SK-N-SH (cell line): Measurements from ENCODE around the gene GDF2.

ENCODE experiments used
- GATA2 ChIP-seq: sonication (generic); formaldehyde crosslinking; IDR thresholded peaks from 2 replicates; pipeline ENCODE4 v1.5.0; 2020; ENCODE audit warnings: mild to moderate bottlenecking, missing genetic modification reagents
- MXI1 ChIP-seq: IDR thresholded peaks from 2 replicates; pipeline ENCODE4 v1.6.1; 2012; ENCODE audit warnings: mild to moderate bottlenecking, low read depth, low read length, improper control_type of control experiment
- NFIC ChIP-seq: IDR thresholded peaks from 2 replicates; pipeline ENCODE4 v1.4.0; 2012; ENCODE audit warnings: borderline replicate concordance
- RCOR1 ChIP-seq: fragments of 150-350 bp; IDR thresholded peaks from 2 replicates; pipeline ENCODE4 v1.6.1; 2017; ENCODE audit warnings: antibody characterized with exemption, low read length
- RXRA ChIP-seq: IDR thresholded peaks from 2 replicates; pipeline ENCODE4 v1.4.0; 2012; ENCODE audit warnings: low read depth, mild to moderate bottlenecking, borderline replicate concordance
- TAF1 ChIP-seq: IDR thresholded peaks from 2 replicates; pipeline ENCODE4 v1.6.1; 2012; ENCODE audit warnings: low read depth, mild to moderate bottlenecking, low read length, moderate library complexity, borderline replicate concordance
- TCF12 ChIP-seq: IDR thresholded peaks from 2 replicates; pipeline ENCODE4 v1.4.0; 2012
- YY1 ChIP-seq: IDR thresholded peaks from 2 replicates; pipeline ENCODE4 v1.4.0; 2012; ENCODE audit warnings: low read depth, mild to moderate bottlenecking
- TF ChIP-seq, protein P1 (sequence below): IDR thresholded peaks from 2 replicates; pipeline ENCODE4 v1.6.1; 2012; ENCODE audit warnings: mild to moderate bottlenecking, low read depth, low read length, moderate library complexity
- TF ChIP-seq, protein P2 (sequence below): fragments of 200-600 bp; sonication (generic); IDR thresholded peaks from 2 replicates; pipeline ENCODE4 v1.6.1; 2017; ENCODE audit warnings: antibody characterized with exemption, mild to moderate bottlenecking, moderate library complexity
- TF ChIP-seq, protein P3 (sequence below): IDR thresholded peaks from 2 replicates; pipeline ENCODE4 v1.4.0; 2012; ENCODE audit warnings: low read depth
- TF ChIP-seq, protein P4 (sequence below): IDR thresholded peaks from 2 replicates; pipeline ENCODE4; 2012
- TF ChIP-seq, protein P5 (sequence below): IDR thresholded peaks from 2 replicates; pipeline ENCODE4 v1.4.0; 2012; ENCODE audit warnings: low read depth, borderline replicate concordance

DNA sequence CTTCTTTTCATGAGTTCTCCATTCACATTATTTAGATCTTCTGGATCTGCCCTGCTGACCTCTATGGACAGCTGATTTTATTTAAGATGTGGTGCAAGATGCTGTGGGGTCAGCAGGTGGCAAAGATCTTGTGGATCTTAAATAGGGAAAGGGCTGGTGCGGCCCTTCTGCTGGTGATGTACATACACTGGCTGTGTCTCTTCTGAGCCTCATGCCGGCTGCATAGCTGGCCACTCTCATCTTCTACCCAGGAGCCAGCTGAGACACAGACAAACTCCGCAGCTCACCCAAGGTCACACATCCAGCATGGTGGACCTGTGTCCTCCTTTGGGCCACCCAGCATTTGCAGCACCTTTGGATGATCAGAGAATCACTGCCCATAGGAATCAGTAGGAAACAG is 35.7 kb downstream of the GDF2 start:
- TF ChIP-seq, protein P1, sequence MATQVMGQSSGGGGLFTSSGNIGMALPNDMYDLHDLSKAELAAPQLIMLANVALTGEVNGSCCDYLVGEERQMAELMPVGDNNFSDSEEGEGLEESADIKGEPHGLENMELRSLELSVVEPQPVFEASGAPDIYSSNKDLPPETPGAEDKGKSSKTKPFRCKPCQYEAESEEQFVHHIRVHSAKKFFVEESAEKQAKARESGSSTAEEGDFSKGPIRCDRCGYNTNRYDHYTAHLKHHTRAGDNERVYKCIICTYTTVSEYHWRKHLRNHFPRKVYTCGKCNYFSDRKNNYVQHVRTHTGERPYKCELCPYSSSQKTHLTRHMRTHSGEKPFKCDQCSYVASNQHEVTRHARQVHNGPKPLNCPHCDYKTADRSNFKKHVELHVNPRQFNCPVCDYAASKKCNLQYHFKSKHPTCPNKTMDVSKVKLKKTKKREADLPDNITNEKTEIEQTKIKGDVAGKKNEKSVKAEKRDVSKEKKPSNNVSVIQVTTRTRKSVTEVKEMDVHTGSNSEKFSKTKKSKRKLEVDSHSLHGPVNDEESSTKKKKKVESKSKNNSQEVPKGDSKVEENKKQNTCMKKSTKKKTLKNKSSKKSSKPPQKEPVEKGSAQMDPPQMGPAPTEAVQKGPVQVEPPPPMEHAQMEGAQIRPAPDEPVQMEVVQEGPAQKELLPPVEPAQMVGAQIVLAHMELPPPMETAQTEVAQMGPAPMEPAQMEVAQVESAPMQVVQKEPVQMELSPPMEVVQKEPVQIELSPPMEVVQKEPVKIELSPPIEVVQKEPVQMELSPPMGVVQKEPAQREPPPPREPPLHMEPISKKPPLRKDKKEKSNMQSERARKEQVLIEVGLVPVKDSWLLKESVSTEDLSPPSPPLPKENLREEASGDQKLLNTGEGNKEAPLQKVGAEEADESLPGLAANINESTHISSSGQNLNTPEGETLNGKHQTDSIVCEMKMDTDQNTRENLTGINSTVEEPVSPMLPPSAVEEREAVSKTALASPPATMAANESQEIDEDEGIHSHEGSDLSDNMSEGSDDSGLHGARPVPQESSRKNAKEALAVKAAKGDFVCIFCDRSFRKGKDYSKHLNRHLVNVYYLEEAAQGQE, result no peak
- TF ChIP-seq YY1 (no peak), MXI1 (no peak), GATA2 (CRISPR knock-in tag) (no peak), RXRA (no peak), TAF1 (no peak), TCF12 (no peak), NFIC (no peak), RCOR1 (no peak)
- TF ChIP-seq, protein P2, sequence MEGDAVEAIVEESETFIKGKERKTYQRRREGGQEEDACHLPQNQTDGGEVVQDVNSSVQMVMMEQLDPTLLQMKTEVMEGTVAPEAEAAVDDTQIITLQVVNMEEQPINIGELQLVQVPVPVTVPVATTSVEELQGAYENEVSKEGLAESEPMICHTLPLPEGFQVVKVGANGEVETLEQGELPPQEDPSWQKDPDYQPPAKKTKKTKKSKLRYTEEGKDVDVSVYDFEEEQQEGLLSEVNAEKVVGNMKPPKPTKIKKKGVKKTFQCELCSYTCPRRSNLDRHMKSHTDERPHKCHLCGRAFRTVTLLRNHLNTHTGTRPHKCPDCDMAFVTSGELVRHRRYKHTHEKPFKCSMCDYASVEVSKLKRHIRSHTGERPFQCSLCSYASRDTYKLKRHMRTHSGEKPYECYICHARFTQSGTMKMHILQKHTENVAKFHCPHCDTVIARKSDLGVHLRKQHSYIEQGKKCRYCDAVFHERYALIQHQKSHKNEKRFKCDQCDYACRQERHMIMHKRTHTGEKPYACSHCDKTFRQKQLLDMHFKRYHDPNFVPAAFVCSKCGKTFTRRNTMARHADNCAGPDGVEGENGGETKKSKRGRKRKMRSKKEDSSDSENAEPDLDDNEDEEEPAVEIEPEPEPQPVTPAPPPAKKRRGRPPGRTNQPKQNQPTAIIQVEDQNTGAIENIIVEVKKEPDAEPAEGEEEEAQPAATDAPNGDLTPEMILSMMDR, result no peak
- TF ChIP-seq, protein P3, sequence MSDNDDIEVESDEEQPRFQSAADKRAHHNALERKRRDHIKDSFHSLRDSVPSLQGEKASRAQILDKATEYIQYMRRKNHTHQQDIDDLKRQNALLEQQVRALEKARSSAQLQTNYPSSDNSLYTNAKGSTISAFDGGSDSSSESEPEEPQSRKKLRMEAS, result no peak
- TF ChIP-seq, protein P4, sequence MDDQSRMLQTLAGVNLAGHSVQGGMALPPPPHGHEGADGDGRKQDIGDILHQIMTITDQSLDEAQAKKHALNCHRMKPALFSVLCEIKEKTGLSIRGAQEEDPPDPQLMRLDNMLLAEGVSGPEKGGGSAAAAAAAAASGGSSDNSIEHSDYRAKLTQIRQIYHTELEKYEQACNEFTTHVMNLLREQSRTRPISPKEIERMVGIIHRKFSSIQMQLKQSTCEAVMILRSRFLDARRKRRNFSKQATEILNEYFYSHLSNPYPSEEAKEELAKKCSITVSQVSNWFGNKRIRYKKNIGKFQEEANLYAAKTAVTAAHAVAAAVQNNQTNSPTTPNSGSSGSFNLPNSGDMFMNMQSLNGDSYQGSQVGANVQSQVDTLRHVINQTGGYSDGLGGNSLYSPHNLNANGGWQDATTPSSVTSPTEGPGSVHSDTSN, result no peak
- TF ChIP-seq, protein P5, sequence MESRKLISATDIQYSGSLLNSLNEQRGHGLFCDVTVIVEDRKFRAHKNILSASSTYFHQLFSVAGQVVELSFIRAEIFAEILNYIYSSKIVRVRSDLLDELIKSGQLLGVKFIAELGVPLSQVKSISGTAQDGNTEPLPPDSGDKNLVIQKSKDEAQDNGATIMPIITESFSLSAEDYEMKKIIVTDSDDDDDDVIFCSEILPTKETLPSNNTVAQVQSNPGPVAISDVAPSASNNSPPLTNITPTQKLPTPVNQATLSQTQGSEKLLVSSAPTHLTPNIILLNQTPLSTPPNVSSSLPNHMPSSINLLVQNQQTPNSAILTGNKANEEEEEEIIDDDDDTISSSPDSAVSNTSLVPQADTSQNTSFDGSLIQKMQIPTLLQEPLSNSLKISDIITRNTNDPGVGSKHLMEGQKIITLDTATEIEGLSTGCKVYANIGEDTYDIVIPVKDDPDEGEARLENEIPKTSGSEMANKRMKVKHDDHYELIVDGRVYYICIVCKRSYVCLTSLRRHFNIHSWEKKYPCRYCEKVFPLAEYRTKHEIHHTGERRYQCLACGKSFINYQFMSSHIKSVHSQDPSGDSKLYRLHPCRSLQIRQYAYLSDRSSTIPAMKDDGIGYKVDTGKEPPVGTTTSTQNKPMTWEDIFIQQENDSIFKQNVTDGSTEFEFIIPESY, result no peak
